ENCODE measurements around the gene ZNF496.
A peak's percentile ranks its signal among the peaks of the same experiment; 100 is the strongest.

Gene ZNF496

DNA sequence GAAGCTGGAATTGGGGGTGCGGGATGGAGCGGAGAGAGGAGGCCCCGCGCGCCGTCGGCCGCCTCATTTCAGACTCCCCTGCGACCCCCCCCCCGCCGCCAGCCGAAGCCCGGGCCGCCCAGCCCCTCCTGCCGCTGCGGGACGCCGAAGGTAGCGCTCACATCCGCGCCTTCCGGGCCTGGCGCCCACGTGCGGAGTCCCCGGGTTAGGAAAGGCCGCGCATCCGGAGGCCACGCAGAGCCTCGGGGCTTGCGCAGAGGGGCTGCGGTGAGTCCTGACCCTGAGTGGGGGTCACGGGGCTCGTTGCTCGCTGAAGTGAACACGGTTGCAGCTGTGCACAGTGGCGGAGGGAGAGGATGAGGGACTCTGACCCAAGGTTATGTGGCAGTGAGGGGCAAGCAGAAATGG lies 552 bp upstream of the ZNF496 start:
- DNase-seq (ENCODE audit: low read depth, low spot score), result no peak
- H3K4me3 ChIP-seq (ENCODE audit: low read length), result peak overlapping the region; percentile 80

DNA sequence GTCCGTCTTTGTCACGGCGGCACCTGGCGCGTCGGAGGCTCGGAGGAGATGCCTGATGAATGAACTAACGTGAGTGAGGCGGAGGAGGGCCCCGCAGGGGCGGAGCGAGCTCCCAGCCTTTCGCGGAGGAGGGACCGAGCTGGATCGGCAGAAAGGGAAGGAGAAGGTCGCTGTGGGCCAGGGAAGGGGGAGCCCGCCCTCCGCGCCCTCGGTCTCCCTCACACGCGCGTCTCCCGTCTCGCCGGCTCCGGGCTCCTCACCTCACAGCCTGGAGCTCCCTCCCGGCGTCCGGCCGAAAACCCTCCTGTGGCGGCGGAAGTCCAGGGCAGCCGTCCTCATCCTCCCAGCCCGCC lies 519 bp downstream of the ZNF496 start:
- DNase-seq (ENCODE audit: low read depth, low spot score), result peak; percentile 63
- peak overlapping the region; percentile 80 for H3K4me3 ChIP-seq (ENCODE audit: low read length)

DNA sequence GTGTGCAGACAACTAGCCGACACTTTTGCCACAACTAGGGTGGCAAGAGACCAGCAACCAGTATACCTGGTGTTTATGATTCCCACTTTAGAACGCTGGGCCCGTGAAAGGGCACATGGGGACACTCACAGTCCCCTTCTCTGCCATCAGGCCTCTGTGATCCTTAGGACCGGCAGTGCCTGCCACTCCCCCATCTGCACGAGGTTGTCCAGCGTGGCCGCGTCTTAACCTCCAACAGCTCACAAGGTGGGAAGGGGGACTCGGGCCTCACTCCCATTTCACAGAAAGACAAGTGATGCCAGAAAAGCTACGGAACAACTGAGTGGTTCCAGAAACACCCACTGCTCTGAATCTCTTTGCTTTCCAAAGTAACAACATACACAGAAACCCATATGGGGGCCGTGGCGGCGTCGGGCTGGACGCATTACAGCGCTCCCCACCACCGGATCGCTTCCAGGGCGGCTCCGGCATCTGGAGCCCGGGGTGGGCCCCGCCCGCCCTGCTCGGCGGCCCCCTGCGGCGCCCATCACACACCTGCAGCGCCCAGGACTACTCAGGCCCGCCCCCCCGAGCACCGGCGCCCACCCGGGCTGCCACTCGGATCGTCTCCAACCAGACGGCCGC lies 1.0 kb downstream of the ZNF496 start:
- H3K4me3 ChIP-seq (ENCODE audit: low read length), result peak overlapping the region; percentile 80
- no peak for DNase-seq (ENCODE audit: low read depth, low spot score)

DNA sequence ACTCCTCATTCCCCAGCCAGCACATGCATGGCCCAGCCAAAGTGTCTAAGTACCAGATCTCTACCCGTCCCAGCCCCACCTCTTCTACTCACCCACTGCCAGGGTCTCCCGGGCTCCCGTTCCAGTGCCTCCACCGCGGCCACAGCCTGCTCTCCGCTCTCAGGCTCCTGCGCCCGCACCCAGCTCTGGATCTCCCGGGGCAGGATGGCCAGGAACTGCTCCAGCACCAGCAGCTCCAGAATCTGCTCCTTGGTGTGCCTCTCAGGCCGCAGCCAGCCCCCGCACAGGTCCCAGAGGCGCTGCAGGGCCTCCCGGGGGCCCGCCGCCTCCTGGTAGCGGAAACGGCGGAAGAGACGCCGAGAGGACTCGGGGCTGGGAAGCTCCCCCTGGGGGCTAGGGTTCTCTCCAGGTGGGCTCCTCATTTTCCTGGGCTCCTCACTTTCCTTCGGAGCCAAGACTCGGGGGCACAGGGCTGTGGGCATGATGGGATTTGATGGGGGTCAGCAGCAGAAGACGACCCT lies 2.5 kb downstream of the ZNF496 start:
- no peak for DNase-seq (ENCODE audit: low read depth, low spot score)
- H3K4me3 ChIP-seq (ENCODE audit: low read length), result no peak overlapping the region

DNA sequence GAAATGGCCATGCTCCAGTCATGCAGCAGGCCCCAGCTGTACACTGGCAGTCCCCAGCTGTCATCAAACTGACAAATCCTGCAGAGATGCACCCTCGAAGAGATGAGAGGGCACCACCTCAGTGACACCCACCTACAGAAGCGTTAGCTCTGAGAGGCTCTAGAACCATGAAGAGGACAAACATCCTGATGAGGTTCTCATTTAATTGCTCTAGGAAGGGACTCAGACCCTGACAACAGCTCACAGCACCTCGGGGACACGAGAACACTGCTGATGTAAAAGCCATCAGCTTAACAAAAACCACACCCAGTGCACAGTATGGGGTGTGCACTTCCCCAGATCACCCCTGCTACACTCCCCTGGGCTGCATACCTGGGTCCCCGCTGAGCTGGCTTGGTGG lies 3.4 kb downstream of the ZNF496 start:
- no peak overlapping the region for H3K4me3 ChIP-seq (ENCODE audit: low read length)
- DNase-seq (ENCODE audit: low read depth, low spot score), result no peak

DNA sequence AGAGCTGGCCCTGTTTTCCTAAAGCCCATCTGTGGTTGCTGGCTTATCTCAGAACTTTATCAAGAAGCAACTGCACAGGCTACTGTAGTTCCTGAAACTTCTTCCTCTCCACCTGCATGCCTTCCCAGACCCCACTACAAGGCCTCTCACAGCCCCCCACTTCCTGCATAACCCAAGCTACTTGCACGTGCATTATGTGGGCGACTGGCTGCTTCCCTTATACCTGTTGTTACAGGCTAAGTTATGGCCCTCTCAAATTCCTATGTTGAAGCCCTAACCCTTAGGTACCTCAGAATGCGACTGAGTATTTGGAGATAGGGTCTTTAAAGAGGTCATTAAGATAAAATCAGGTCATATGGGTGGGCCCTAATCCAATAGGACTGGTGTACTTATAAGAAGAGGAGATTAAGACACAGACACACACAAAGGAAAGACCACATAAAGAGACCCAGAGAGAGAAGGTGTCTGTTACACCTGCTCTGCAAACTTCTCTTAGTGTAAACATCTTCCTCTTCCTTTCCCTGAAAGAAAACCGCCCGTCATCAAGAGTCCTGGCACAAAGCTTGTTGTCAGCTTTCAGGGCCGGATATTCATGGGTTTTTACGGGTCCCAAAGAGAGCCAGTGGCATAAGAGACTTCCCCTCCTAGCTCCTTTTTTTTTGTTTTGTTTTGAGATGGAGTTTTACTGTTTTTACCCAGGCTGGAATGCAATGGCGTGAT lies 5.1 kb downstream of the ZNF496 start:
- no peak overlapping the region for H3K4me3 ChIP-seq (ENCODE audit: low read length)
- DNase-seq (ENCODE audit: low read depth, low spot score), result peak; percentile 81

DNA sequence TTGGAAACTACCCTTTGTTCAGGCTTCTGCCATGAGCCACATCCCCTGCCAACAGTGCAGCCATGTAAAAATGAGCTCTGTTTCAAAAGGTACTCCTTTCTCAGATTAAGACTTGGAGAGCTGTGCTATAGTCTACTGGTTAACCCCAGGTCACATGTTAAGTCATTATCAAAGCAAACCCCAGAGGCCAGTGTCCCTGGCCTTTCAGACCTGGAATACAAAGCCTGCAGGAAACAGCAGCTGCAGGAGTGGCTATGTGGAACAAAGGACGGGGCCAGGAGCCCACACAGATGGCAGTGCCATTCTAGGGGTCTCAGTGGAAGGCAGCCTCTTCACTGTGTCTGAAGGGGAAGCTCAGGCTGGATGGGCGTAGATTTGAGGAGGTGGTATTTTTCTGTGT lies 6.7 kb downstream of the ZNF496 start:
- DNase-seq (ENCODE audit: low read depth, low spot score), result no peak
- H3K4me3 ChIP-seq (ENCODE audit: low read length), result no peak overlapping the region

DNA sequence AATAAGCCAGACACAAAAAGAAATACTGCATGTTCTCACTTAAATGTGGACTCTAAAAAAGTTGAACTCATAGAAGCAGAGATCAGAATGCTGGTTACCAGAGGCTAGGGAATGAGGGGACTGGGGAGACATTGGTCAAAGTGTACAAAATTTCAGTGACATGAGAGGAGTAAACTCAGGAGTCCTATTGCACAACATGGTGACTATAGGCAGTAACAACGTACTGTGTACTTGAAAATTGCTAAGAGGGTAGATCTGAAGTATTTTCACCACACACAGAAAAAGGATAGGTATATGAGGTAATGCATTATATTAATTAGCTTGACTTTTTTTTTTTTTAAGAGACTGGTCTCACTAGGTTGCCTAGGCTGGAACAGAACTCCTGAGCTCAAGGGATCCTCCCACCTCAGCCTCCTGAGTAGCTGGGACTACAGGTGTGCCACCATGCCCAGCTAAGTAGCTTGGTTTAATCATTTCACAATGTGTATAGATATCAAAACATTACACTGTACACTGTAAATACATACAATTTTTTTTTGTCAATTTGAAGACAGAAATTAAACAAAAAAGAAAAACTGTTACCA lies 7.4 kb downstream of the ZNF496 start:
- no peak overlapping the region for H3K4me3 ChIP-seq (ENCODE audit: low read length)
- no peak for DNase-seq (ENCODE audit: low read depth, low spot score)

DNA sequence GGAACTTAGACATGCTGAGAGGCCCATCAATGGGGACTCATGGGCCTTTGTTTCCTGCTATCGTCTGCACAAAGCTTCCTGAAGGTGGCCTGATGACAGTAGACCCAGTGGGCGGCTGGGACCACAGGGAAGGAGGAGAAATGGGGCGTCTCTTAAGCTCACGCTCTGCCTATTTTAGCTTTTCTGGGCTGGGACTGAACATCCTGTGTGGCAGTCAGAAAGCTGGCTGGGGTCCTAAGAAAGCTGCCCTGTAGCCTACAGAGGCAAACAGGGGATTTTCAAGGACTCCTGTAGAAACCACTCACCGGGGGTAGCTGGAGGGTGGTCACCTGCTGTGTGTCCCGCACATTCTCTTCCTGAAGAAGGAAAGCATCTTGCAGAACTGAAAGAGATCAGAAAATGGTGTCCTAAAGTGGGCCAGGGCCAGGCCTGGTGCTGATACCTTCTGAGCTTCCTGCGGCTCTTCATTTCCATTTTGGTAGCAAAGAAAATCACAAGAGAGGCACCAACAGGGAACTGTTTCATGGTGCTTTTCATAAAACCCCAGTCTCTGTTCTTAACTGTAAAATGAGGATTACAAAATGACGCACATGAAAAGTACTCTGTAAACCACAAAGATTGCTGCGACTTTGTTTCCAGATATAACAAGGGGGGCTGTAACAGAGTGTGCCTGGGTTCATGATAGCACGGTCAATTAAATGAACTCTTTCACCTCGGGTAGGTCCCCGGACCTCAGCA lies 8.6 kb downstream of the ZNF496 start:
- H3K4me3 ChIP-seq (ENCODE audit: low read length), result peak overlapping the region; percentile 42
- peak; percentile 77 for DNase-seq (ENCODE audit: low read depth, low spot score)

DNA sequence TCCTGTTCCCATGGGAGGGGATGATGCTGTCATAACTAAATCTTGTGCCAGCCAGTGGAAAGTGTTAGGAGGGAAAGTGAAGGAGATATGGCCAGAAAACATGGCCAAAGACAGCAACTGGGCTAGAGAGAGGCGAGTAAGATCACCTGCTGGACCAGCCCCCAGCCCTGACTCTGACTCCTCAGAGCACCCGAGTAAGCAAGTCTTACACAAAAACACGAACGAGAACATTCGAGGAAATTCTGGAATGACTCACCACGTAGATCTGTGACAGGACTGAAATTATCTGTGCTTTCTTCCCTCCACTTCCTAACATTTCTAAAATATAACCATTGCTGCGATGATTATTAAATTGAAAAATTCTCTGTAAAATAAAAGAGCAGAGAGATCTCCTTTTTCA lies 9.2 kb downstream of the ZNF496 start:
- peak overlapping the region; percentile 42 for H3K4me3 ChIP-seq (ENCODE audit: low read length)
- no peak for DNase-seq (ENCODE audit: low read depth, low spot score)

DNA sequence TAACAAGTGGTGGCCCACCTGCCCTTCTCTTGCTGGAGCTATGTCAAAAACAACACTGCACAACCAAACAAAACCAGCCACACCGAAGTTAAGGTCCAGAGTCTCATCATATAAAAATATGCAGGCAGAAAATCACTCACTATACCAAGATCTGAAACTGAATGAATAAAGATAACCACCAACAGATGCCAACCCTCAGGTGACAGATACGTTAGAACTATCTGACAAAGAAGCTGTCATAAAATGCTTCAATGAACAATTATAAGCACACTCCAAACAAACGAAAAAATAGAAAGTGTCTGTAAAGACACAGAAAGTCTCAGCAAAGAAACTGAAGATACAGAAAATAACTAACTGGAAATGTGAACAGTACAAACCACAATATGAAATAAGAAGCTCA lies 14.0 kb downstream of the ZNF496 start:
- H3K4me3 ChIP-seq (ENCODE audit: low read length), result no peak overlapping the region
- no peak for DNase-seq (ENCODE audit: low read depth, low spot score)

DNA sequence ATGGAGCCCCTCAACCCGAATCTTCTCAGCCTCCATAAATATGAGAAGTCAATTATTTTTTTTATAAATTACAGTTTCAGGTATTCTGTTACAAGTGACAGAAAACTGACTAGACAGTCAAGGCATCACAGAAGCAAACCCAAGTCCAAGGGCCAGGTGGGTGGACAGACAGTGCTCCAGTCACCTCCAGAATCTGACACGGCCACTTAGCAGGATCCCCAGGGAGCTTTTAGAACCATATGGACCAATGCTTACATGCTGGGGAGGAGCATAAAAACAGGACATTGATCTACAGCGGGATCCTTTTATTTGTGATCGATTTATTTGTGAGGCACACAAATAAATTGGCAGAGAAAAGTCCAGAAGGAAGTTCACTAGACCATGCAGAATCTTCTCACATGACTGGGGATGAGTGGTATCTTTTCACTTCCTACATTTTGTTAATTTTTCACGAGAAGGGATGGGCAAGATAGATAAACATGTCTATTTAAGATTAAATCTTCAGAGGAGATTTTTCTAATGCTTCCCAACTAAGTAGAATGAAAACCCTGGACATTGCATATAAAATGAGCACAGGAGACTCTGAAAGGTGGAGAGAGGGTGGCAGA lies 15.0 kb downstream of the ZNF496 start:
- DNase-seq (ENCODE audit: low read depth, low spot score), result no peak
- no peak overlapping the region for H3K4me3 ChIP-seq (ENCODE audit: low read length)

DNA sequence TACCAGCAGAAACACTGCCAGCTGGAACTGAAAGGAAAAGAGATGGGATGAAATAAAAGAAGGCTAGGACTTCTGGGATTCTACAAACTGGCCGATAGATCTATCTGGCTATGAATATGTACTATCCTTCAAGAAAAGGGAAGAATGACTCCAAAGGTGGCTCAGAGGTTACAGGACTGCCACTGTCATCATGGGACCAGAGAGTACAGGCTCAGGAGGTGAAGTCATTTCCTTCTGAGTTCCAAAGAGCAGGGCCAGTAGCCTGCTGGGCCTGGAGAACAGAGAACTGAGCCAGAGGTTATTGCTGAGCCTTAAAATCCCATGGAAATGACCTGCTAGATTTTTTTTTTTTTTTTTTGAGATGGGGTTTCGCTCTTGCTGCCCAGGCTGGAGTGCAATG lies 27.6 kb downstream of the ZNF496 start:
- H3K4me3 ChIP-seq (ENCODE audit: low read length), result no peak overlapping the region
- no peak for DNase-seq (ENCODE audit: low read depth, low spot score)

DNA sequence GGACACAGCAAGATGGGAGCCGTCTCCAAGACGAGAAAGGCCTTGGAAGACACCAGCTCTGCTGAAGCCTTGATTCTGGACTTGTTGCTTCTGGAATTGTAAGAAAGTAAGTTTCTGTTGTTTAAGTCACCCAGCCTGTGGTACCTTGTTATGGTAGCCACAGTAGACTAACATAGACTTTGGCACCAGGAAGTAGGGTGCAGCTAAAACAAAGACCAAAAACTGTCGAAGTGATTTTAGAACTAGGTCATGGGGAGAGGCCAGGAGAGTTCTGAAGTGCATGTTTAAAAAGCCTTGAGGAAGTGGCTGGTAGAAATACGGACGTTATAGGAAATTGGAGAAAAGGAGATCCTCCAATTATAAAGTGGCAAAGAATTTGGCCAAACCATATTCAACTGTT lies 28.5 kb downstream of the ZNF496 start:
- H3K4me3 ChIP-seq (ENCODE audit: low read length), result no peak overlapping the region
- DNase-seq (ENCODE audit: low read depth, low spot score), result no peak

DNA sequence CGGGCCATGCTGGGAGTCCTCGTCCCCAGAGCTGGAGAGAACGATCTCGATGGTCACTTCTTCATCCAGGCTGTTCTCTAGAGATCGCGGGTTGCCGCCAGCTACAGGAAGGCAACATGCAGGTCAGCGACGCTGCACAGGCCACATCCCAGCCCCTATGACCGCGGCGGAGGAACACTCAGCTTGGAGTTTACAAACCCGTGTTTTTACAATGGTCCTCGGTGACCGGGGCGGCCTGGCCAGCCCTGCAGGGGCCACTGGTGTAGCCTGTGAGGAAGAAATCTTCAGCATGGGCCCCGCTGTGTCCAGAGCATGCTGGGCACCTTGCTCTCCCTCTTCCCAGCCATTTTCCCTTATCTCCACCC lies 30.5 kb downstream of the ZNF496 start:
- no peak for DNase-seq (ENCODE audit: low read depth, low spot score)

DNA sequence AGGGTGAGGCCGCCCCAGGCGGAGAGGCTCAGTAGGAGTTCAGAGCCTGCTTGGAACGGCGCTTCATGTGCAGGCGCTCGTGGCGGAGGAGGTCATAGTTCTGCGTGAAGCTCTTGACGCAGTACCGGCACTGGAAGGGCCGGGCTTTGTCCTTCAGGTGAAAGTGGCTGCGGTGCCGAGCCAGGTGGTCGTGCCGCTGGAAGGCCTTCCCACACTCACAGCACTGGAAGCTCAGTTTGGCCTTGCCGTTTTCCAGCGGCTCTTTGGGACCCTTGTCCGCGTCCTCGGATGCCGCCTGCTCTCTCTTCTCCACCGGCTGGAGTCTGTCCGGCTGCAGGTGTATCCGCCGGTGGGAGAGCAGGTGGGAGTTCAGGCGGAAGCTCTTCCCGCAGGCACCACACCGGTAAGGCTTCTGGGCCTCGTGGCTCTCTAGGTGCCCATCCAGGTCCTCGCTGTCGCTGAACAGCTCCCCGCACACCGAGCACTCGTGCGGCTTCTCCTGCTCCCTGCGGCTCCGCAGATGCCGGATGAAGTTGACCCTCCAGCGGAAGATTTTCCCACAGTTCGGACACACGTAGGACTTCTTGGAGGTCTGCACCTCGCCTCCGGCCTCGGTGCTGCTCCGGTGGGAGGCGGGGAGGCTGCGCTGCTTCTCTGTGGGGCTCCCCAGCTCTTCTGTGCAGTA lies 31.0 kb downstream of the ZNF496 start:
- no peak for DNase-seq (ENCODE audit: low read depth, low spot score)
- H3K4me3 ChIP-seq (ENCODE audit: low read length), result no peak overlapping the region

More for the DNA sequence above, 30.5 kb downstream of the ZNF496 start:
- H3K4me3 ChIP-seq (ENCODE audit: low read length), result no peak overlapping the region

DNA sequence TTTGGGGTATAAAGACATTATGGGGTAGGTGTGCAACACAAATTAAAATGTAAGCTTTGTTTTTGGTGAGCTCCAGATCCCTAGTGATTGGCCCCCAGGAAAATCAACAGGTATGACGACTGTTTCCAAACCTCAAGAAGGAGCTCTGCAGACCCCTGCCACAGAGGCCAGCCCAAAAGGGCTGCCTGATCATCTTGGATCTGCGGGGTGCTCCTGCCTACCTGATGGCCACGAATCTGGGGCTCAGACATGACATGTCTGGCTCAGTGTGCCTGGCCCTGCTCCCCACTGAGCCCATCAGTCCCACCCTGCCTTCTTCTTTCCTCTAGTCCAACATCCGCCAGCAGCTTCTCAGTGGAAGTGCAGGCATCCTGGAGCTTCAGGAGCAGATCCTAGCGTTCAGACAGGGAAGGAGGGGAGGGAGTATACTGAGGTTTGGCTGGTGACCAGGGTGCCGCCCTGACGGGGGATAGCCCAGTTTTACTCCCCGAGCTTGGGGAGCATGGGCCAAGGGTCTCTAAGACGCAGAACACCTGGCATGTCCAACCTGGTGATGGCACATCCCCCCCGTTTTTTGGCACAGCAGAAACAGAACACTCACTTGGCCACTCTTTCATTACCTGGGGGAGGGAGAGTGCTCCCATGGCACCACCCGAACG lies 31.8 kb downstream of the ZNF496 start:
- no peak for DNase-seq (ENCODE audit: low read depth, low spot score)

DNA sequence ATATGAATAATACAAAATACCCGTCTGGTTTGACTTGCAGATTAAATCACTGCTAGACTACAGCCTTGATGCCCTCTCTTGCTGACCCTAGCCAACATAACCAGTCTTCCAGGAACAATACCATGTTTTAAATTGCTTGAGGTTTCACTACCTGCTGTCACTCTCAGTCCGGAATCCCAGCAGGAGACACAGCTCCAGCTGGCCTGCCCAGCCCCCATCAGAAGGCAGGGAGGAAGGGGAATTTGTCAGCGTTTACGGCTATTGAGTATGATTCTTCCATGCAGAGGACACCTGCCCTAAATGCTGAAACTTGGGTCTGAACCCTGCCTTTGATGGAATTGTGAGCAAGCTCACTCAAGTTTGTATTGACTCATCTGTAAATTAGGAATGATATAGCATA lies 33.0 kb downstream of the ZNF496 start:
- no peak for DNase-seq (ENCODE audit: low read depth, low spot score)
- H3K4me3 ChIP-seq (ENCODE audit: low read length), result no peak overlapping the region

More for the DNA sequence above, 31.8 kb downstream of the ZNF496 start:
- H3K4me3 ChIP-seq (ENCODE audit: low read length), result no peak overlapping the region

DNA sequence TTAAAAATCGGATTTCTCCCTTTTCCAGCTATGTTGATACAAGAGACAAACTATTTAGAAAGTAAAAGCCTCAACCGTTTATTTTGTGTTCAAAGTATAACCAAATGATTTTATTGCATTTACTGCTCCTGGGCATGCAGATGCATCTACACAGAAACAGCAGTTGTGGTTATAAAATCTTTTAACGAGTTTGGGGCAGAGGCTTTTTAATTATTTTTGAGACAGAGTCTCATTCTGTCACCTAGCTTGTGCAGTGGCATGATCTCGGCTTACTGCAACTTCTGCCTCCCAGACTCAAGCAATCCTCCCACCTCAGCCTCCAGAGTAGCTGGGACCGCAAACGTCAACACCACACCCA lies 33.6 kb downstream of the ZNF496 start:
- H3K4me3 ChIP-seq (ENCODE audit: low read length), result no peak overlapping the region

More for the DNA sequence above, 33.6 kb downstream of the ZNF496 start:
- DNase-seq (ENCODE audit: low read depth, low spot score), result no peak

All from Jurkat, Clone E6-1 (cell line).